PC-3 (cell line): Measurements from ENCODE around the gene AFG3L2.

Experiments used
- CTCF ChIP-seq: fragments of 300-600 bp; sonication (generic); conservative IDR thresholded peaks from 2 replicates; pipeline ENCODE4 v1.5.1; 2017; ENCODE audit warnings: antibody characterized with exemption, low read depth, mild to moderate bottlenecking, low read length
- EZH2 ChIP-seq: fragments of 300-600 bp; sonication (generic); IDR thresholded peaks from one replicate; pipeline ENCODE4 v1.6.1; 2017; ENCODE audit warnings: antibody characterized with exemption, mild to moderate bottlenecking, low read length; ENCODE audit not compliant: unreplicated experiment

- TF ChIP-seq CTCF (no peak), EZH2 (no peak)
Observed at GRCh38 chr18:12346240-12346565, 30.8 kb downstream of the AFG3L2 start.
